Trophoblast cell (in vitro differentiated cells and primary cell): ENCODE data around the gene KCTD5.
"Not testable (repeated sequence)": the region's sequence is repeated elsewhere in the genome, so short reads cannot be mapped to it uniquely, and the experiment has no call there.

Source experiments
- DNase-seq, 2 donors: peaks; one replicate each; pipeline ENCODE4 v3.0.0-alpha.2; 2016
- H2AFZ ChIP-seq: 2 replicates; pipeline ENCODE4 v1.6.1; 2013; ENCODE audit warnings: low read length, moderate library complexity, mild to moderate bottlenecking; ENCODE audit not compliant: insufficient read depth, poor library complexity
- H2AK5ac ChIP-seq: 2 replicates; pipeline ENCODE4 v1.6.1; 2013; ENCODE audit warnings: mild to moderate bottlenecking, low read length
- H2BK120ac ChIP-seq: 2 replicates; pipeline ENCODE4 v1.6.1; 2013; ENCODE audit warnings: low read length, mild to moderate bottlenecking, moderate library complexity; ENCODE audit not compliant: insufficient read depth, poor library complexity
- H2BK12ac ChIP-seq: 2 replicates; pipeline ENCODE4 v1.6.1; 2013; ENCODE audit warnings: mild to moderate bottlenecking, low read length, moderate library complexity
- H2BK5ac ChIP-seq: 2 replicates; pipeline ENCODE4 v1.6.1; 2013; ENCODE audit warnings: low read length, low read depth, moderate library complexity, mild to moderate bottlenecking; ENCODE audit not compliant: poor library complexity
- H3K14ac ChIP-seq: 2 replicates; pipeline ENCODE4 v1.6.1; 2013; ENCODE audit warnings: mild to moderate bottlenecking, low read length
- H3K18ac ChIP-seq: 2 replicates; pipeline ENCODE4 v1.6.1; 2013; ENCODE audit warnings: mild to moderate bottlenecking, low read length
- H3K23ac ChIP-seq: 2 replicates; pipeline ENCODE4 v1.6.1; 2013; ENCODE audit warnings: low read length
- H3K27ac ChIP-seq: 2 replicates; pipeline ENCODE4 v1.5.1; 2013; ENCODE audit warnings: low read depth, mild to moderate bottlenecking, inconsistent platforms, low read length, moderate library complexity
- H3K27me3 ChIP-seq: 2 replicates; pipeline ENCODE4 v1.6.1; 2013; ENCODE audit warnings: inconsistent platforms, mild to moderate bottlenecking, low read length, moderate library complexity; ENCODE audit not compliant: insufficient read depth
- H3K36me3 ChIP-seq, 2 experiments: 1 replicate in 1 of 2; 2 replicates in 1 of 2; pipeline ENCODE4 v1.6.1; 2013; ENCODE audit warnings: low read length in 2 of 2, mild to moderate bottlenecking in 2 of 2, moderate library complexity in 1 of 2; ENCODE audit not compliant: insufficient read depth in 2 of 2, control insufficient read depth in 1 of 2
- H3K4ac ChIP-seq: 2 replicates; pipeline ENCODE4 v1.6.1; 2013; ENCODE audit warnings: low read depth, mild to moderate bottlenecking, low read length, moderate library complexity
- H3K4me1 ChIP-seq, 2 experiments: 1 replicate in 1 of 2; 2 replicates in 1 of 2; pipeline ENCODE4 v1.6.1; 2013; ENCODE audit warnings: low read length in 2 of 2, mild to moderate bottlenecking in 2 of 2, moderate library complexity in 1 of 2; ENCODE audit not compliant: insufficient read depth in 2 of 2, control insufficient read depth in 1 of 2
- H3K4me2 ChIP-seq: 2 replicates; pipeline ENCODE4 v1.6.1; 2013; ENCODE audit warnings: inconsistent platforms, mild to moderate bottlenecking, low read length, moderate library complexity
- H3K4me3 ChIP-seq: 2 replicates; pipeline ENCODE4 v1.5.1; 2013; ENCODE audit warnings: mild to moderate bottlenecking, low read depth, low read length, inconsistent platforms
- H3K79me1 ChIP-seq: one replicate; pipeline ENCODE4 v1.6.1; 2013; ENCODE audit warnings: low read length
- H3K79me2 ChIP-seq: 2 replicates; pipeline ENCODE4 v1.6.1; 2013; ENCODE audit warnings: low read length, mild to moderate bottlenecking; ENCODE audit not compliant: control insufficient read depth, insufficient read depth, poor library complexity
- H3K9ac ChIP-seq: 2 replicates; pipeline ENCODE4 v1.6.1; 2013; ENCODE audit warnings: mild to moderate bottlenecking, low read length
- H3K9me3 ChIP-seq: 2 replicates; pipeline ENCODE4 v1.6.1; 2013; ENCODE audit warnings: low read depth, mild to moderate bottlenecking, control low read depth, inconsistent platforms, low read length; ENCODE audit not compliant: insufficient read depth
- H4K12ac ChIP-seq: 2 replicates; pipeline ENCODE4 v1.6.1; 2013; ENCODE audit warnings: low read depth, mild to moderate bottlenecking, low read length, moderate library complexity
- H4K8ac ChIP-seq: 2 replicates; pipeline ENCODE4 v1.6.1; 2013; ENCODE audit warnings: low read depth, mild to moderate bottlenecking, low read length, moderate library complexity
- H4K91ac ChIP-seq: one replicate; pipeline ENCODE4 v1.6.1; 2013; ENCODE audit warnings: low read depth, mild to moderate bottlenecking, low read length, moderate library complexity
- WGBS: extraction: QIAGEN DNeasy Blood & Tissue Kit; methylation state at CpG from one replicate; pipeline ENCODE4 v1.1.7; 2013; ENCODE audit warnings: missing lambda C conversion rate; ENCODE audit not compliant: insufficient read length, insufficient coverage; ENCODE audit errors: extremely low coverage; 5-methylcytosine and 5-hydroxymethylcytosine counted together

KCTD5 gene

GRCh38 chr16:2669587-2669986, 12.7 kb upstream of the KCTD5 start:
- not testable (repeated sequence) for DNase-seq, H3K79me1 ChIP-seq, H4K91ac ChIP-seq, H3K4me1 ChIP-seq, H3K4ac ChIP-seq, H3K23ac ChIP-seq, H3K14ac ChIP-seq, H2BK5ac ChIP-seq, H3K79me2 ChIP-seq, H3K27me3 ChIP-seq, H3K27ac ChIP-seq, H3K9me3 ChIP-seq, H2BK12ac ChIP-seq, H3K4me2 ChIP-seq, H4K8ac ChIP-seq, H3K4me3 ChIP-seq, H2BK120ac ChIP-seq, H3K36me3 ChIP-seq, H2AK5ac ChIP-seq, H3K18ac ChIP-seq, H2AFZ ChIP-seq, H4K12ac ChIP-seq, H3K9ac ChIP-seq
- WGBS, result no CpG with 5 or more reads among the region's 10 CpGs

GRCh38 chr16:2670017-2670416, 12.3 kb upstream of the KCTD5 start:
- not testable (repeated sequence) for H3K27ac ChIP-seq

GRCh38 chr16:2671193-2671592, 11.1 kb upstream of the KCTD5 start:
- H3K4ac ChIP-seq, H3K23ac ChIP-seq, H3K4me3 ChIP-seq, H3K36me3 ChIP-seq, DNase-seq, H3K27me3 ChIP-seq, H3K9ac ChIP-seq, H3K79me2 ChIP-seq, H2BK12ac ChIP-seq, H2AFZ ChIP-seq, H3K4me1 ChIP-seq, H4K12ac ChIP-seq, H4K8ac ChIP-seq, H2BK120ac ChIP-seq, H3K4me2 ChIP-seq, H3K27ac ChIP-seq, H3K14ac ChIP-seq, H4K91ac ChIP-seq, H2BK5ac ChIP-seq, H3K79me1 ChIP-seq, H3K9me3 ChIP-seq, H2AK5ac ChIP-seq, H3K18ac ChIP-seq: not testable (repeated sequence)
- no CpG with 5 or more reads among the region's 10 CpGs for WGBS

More at GRCh38 chr16:2670017-2670416, 12.3 kb upstream of the KCTD5 start:
- H3K36me3 ChIP-seq, H3K4me2 ChIP-seq, H3K9me3 ChIP-seq, H3K27me3 ChIP-seq, H2BK12ac ChIP-seq, H4K91ac ChIP-seq, H3K4me1 ChIP-seq, H2BK5ac ChIP-seq, H3K79me2 ChIP-seq, H4K8ac ChIP-seq, H2BK120ac ChIP-seq, H3K9ac ChIP-seq, H3K79me1 ChIP-seq, H3K23ac ChIP-seq, H4K12ac ChIP-seq, H2AFZ ChIP-seq, H3K18ac ChIP-seq, H3K4ac ChIP-seq, H2AK5ac ChIP-seq, H3K4me3 ChIP-seq, H3K14ac ChIP-seq: not testable (repeated sequence)
- WGBS, result no CpG with 5 or more reads among the region's 15 CpGs
- peak; percentile 48 to 73 for DNase-seq

GRCh38 chr16:2671741-2672140, 10.6 kb upstream of the KCTD5 start:
- no peak overlapping the region for H3K4me2 ChIP-seq
- no peak overlapping the region for H2BK12ac ChIP-seq
- no peak overlapping the region for H2BK120ac ChIP-seq
- peak overlapping the region; percentile 44 for H3K4ac ChIP-seq
- H3K4me3 ChIP-seq, result no peak overlapping the region
- H4K12ac ChIP-seq, result no peak overlapping the region
- no peaks in the 10 kb centered on the region for H3K9me3 ChIP-seq
- no peak overlapping the region for H2AK5ac ChIP-seq
- DNase-seq, result no peak
- H2AFZ ChIP-seq, result no peak overlapping the region
- no CpG with 5 or more reads among the region's 13 CpGs for WGBS
- H3K36me3 ChIP-seq, result no peaks in the 10 kb centered on the region
- H3K18ac ChIP-seq, result peak overlapping the region; percentile 56
- H3K23ac ChIP-seq, result no peak overlapping the region
- peaks cover 0 to 2% of the 10 kb centered on the region in 2 experiments for H3K4me1 ChIP-seq
- H3K14ac ChIP-seq, result no peak overlapping the region
- H3K79me2 ChIP-seq, result no peaks in the 10 kb centered on the region
- H2BK5ac ChIP-seq, result no peak overlapping the region
- no peak overlapping the region for H3K27ac ChIP-seq
- H4K8ac ChIP-seq, result no peak overlapping the region
- no peak overlapping the region for H4K91ac ChIP-seq
- no peaks in the 10 kb centered on the region for H3K27me3 ChIP-seq
- peaks cover 4% of the 10 kb centered on the region for H3K79me1 ChIP-seq
- no peak overlapping the region for H3K9ac ChIP-seq
